GM19397 (cell line): ENCODE measurements around the gene CTDSPL.
A peak's percentile ranks its signal among the peaks of the same experiment; 100 is the strongest.

Experiments
- ATAC-seq: cut with Tn5 transposase; IDR thresholded peaks from one replicate; pipeline ENCODE4 v1.9.1; 2021; ENCODE audit warnings: mild to moderate bottlenecking, moderate library complexity; ENCODE audit not compliant: unreplicated experiment

The CTDSPL gene

GRCh38 chr3:37890522-37890921 lies 28.8 kb downstream of the CTDSPL start:
- ATAC-seq = no peak

GRCh38 chr3:37891227-37891626 lies 29.5 kb downstream of the CTDSPL start:
- ATAC-seq = no peak

DNA sequence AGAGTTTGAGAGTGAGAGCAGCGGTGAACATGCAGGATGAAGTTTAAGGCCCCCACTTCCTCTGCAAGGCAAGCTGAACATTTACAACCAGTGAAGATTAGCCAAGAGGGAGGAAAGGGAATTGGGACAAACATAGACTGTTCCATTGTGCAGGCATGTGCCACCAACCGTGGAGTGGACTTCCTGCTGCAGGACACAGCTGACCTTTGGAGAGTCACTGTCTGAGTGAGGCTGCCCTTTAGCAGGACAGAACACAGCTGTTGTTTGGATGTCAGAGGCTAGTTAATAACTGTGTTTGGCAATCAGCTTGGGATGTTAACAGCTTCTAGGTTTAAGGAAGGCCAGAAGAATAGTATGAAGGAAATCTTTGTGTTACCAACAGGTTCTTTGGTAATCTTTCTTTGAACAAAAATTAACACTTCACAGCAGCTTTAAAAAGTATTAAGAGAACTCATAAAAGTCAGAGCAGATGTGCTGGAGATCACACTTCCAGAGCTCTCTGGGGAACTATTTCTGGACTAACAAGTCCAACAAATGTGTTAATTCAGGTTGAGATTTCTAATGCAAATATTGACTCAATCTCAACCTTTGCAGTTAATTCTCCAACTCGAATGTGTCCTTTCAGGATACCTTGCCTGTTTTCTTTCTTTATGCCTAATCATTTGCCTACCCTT lies 31.4 kb downstream of the CTDSPL start:
- ATAC-seq = no peak

DNA sequence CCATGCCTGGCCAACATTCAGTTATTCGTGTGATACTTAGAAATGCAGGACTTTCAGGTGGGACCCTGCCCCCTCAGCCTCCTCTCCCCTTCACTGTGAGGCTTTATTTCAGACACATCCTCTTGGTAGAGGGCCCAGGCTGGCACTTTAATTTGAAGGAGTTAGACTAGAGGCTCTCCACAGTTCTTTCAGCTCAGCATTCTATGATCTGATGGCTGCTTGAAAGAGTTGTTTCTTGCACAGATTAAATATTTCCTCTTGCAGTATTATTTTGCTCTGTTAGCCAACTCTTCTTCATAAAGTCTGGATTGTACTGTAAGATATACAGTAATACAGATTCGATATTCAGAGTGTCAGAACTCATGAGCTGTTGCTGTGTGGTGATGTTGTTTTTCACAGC lies 35.1 kb downstream of the CTDSPL start:
- no peak for ATAC-seq

DNA sequence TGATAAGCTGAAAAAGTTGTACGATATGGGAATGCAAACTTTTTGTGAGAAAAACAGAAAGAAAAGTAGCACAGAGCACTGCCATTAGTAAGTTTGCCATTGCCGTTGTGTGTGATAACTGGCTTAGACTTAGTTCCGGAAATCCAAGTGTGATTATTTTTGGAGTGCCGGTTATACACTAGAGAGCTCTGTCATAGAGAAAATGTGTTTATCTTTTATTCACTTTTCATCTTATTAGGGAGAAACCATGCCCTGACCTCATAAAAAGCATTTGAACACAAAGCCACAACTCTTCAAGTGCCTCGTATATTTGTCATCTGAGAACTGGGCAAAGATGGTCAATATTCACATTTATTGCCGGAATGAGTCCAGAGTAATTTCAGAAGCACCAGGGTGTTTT lies 36.1 kb downstream of the CTDSPL start:
- no peak for ATAC-seq

GRCh38 chr3:37898424-37898823 lies 36.7 kb downstream of the CTDSPL start:
- ATAC-seq = no peak

DNA sequence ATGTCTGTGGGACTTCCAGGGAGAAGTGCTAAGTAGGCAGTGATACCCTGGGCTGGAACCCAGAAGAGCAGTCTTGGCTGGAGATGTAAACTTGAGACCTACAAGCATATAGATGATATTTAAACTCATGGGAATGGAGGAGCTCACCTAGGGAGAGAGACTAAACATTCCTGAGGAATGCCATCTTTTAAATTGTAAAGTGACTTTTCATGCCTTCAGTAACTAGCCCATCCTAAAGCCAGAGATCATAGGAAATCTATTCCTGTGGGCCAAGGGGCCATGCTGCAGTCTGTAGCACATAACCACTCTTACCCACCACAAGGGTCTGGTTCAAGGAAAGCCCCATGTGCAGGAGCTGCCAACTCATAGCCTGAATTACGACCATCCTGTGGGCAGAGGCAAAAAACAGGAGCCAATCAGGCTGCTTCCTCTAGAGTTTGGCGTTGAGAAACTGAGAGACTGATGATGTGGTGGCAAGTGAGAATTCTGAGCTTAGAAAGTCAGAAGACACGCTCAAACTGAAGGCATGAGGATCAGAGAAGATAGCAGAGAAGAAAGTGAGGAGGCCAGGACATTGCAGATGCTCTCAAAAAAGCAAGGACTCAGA lies 37.5 kb downstream of the CTDSPL start:
- ATAC-seq = no peak

DNA sequence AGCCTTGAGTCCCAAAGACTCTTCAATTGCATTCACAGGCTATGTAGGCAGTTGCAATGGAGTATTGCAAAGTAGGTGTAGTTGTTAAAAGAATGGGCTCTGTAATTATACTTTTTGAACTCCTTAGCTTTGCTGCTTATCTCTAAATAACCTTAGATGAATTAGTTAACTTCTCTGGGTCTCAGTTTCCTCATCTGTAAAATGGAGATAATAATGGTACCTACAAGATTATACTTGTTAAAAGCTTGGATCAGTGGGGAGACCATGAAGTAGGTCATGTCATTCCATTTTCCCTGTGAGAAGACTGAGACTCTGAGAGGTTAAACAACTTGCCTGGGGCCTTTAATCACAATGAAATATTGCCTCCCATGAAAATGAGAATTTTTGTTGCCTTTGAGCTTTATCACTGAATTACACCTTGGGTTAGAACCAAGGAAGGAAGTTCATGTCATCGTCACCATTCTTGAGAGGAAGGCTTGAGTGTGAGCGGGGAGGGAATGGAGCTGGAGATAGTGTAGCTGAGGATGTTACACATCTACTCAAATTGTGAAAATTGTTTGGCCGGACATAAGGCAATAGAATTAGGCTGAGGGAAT lies 38.1 kb downstream of the CTDSPL start:
- no peak for ATAC-seq

GRCh38 chr3:37901721-37902120 lies 40.0 kb downstream of the CTDSPL start:
- no peak for ATAC-seq

DNA sequence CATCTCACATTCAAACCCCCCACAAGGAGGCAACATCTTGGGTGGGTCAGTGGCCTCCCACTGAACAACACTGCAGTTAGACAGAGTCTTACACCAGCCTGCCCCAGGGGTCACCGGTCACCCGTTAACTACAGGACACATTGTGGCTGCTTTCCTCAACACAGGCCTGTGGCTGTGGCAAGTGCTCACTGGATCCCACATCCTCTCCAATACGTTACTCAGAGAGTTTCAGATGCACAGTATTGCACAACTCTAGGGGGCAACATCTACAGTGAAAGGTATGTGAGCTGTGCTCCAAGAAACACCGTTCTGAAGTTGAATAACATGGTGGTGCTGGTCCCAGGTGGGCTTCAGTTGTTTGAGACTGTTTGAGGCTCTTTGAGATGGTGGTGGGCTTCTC lies 41.0 kb downstream of the CTDSPL start:
- no peak for ATAC-seq

- ATAC-seq = no peak
These were observed 41.6 kb downstream of the CTDSPL start for GRCh38 chr3:37903320-37903719.

DNA sequence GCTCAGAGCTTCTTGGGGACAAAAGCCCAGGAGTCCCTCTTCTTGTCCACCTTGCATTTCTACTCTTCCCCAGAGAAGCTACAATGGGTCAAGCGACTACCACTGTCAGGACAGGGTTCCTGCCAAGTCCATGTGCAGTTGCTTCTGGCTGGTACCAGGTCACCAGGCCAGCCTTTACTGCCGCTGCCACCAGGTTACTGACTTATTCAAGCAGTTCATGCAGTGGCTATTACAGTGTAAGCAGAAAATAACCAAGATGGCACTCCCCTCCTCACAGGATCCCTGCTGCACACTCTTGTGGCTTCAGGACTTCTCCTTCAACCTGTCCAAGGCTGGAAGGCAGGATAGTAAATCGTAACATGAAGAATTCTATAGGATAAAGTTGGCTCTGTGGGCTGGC lies 42.1 kb downstream of the CTDSPL start:
- no peak for ATAC-seq

DNA sequence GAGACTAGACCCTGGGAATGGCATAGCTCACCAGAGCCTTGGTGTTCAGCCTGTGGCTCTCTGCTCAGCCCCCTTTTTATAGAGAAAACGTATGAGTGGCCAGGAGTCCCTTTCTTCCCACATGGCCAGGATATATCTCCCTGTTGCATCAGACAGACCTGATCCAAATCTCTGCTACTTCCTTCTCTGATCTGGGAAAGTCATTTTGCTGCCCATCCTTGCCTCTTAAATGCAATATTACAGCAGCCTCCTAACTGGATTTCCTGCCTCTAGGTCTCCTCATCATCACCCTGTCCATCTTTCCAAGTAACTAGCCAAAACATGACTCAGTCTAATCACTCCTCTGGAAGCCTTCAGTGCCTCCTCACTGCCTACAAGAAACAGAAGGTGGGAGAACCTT lies 42.9 kb downstream of the CTDSPL start:
- ATAC-seq = no peak

DNA sequence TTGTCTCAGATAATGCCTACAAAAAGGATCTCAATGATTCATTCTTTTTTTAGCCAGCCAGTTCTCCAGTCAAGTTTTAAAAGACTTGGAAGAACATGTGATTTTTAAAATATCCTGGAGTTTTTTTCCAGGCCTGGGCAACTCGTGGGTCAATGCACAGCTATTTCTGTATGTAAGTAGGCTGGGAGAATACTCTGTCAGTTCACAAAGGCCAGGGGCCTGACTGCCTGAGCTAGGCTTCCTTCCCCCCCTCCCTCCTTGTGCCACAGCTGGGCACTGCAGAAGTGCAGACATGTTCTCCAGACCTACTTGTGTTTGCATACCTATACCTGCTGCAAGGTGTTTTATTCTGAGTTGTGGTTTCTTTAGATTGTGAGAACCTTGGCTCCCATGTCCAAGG lies 43.7 kb downstream of the CTDSPL start:
- ATAC-seq = no peak

DNA sequence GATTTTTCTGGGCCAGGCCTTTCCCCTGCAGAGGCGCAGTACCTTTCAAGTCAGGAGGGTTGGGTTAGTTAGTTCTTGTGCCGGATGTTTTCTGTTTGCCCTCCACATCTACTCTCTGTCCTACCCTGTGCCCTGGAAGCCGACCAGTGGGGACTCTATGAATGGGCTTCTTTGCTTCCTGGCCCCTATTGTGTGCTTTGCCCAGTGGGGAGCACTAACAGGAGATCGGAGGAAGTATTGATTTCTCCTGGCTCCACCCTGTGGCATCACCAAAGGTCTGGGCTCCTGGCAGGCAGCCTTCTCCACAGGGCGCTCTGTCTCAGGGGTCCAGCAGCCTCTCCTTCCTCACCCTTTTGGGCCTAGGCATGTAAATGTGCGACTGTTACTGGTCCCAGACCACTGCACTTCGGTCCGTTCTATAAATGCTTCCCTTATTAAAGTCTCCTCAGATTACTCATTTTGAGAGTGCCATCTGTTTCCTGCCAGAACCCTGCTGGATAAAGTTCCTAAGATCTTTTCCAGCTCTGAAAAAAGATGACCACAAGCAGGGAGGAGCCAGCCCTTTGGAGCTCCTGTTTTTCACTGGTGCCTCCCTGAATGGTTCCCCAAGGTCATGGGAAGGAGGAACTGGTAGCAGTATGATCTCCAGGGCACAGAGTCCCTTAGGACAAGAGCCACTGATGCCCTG lies 44.5 kb downstream of the CTDSPL start:
- ATAC-seq = no peak

- no peak for ATAC-seq
These were observed 45.1 kb downstream of the CTDSPL start for GRCh38 chr3:37906734-37907282.

DNA sequence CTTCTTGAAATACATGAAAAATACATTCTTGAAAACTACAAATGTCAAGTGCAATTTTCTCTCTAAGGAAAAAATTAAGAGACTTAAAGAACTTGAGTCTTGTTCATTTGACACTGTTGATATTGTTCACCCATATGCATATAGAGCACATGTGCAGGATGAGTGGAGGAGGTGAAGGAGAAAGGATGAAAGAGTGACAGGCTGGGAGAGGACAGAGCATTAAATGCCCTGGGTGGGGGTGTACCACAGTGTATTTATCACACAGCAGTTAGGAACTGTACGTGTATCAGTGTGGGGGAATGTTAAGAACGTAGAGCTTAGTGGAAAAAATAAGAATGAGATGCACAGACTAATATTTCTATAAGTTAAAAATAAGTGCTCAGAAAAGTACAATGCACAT lies 45.7 kb downstream of the CTDSPL start:
- no peak for ATAC-seq

- ATAC-seq = peak; percentile 92
These were observed 46.2 kb downstream of the CTDSPL start for GRCh38 chr3:37907906-37908305.

- ATAC-seq = no peak
These were observed 47.6 kb downstream of the CTDSPL start for GRCh38 chr3:37909067-37909911.

GRCh38 chr3:37910671-37911400 lies 49.2 kb downstream of the CTDSPL start:
- no peak for ATAC-seq
